ENCODE results near the gene AXIN1.
A peak's percentile ranks its signal among the peaks of the same experiment; 100 is the strongest.
"Not testable (repeated sequence)": the region's sequence is repeated elsewhere in the genome, so short reads cannot be mapped to it uniquely, and the experiment has no call there.

Gene AXIN1

DNA sequence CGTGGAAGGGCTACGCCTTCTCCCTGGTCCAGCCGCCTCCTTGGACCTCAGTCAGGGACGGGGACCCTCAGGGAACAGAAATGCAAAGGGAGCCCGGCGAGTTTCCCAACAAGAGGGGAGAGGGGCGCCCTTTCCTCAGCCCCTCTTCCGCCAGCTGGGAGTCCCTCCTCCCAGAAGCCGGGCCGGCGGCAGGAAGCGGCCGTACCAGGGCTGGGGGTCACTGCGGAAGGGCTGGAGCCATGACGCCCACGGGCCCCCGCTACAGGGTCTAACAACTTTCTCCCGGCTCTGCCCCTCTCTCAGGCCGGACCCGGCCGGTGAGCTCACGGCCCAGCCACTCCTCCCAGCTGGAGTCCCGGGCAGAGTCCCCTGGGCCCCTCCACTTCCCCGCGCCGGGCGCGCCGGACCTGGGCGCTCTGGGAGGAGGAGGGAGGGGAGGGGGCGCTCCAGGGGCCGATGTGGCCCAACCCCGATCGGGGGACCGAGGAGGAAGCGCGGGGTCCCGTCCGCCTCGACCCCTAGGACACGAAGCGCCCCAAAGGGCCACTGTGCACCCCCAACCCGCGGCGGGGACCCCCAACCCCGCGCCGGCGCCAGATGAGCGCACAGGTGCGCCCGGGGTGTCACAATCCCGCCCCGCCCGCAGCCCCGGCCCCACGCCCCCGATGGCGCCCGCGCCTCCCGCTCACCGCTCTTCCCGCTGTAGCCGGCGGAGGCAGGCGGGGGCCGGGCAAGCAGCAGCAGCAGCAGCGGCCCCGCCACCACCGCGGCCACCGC lies 28.7 kb upstream of the AXIN1 start:
- no peak for DNase-seq (ENCODE audit: low read depth)

DNA sequence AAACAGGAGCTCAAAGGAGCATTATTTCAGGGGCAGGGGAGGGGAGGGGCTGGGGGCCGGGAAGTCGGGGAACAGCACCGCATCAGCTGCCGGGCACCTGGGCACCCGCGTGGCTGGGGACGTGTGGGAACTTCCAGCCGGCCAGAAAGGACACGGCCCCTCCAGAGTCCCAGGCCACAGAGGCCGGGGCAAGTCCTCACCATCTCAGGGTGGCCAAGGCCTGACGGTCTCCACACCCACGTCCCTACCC lies 28.2 kb upstream of the AXIN1 start:
- no peak for DNase-seq (ENCODE audit: low read depth)

DNA sequence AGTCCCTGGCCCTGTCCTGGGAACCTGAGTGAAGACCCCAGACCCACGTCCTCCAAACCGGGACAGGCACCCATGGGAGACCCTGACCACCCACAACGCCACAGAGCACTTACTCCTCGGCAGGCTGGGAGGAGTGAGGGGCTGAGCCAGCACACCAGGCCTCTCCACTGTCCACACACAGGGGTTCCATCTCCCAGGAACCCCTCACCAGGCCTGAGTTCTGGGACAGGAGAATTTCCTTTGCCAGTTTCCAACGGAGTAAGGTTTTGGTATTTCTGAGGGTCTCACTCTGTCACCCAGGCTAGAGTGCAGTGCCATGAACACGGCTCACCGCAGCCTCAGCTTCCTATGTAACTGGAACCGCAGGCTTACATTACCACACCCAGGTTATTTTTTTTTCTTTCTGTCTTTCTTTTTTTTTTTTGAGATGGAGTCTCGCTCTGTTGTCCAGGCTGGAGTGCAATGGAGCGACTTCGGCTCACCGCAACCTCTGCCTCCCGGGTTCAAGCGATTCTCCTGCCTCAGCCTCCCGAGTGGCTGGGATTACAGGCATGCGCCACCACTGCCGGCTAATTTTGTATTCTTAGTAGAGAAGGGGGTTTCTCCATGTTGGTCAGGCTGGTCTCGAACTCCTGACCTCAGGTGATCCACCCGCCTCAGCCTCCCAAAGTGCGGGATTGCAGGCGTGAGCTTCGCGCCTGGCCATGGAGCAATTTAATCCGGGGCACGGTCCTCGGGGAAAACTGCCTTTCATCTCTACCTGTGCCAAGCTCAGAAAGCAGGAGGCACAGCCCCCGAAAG lies 27.6 kb upstream of the AXIN1 start:
- no peak for DNase-seq (ENCODE audit: low read depth)

DNA sequence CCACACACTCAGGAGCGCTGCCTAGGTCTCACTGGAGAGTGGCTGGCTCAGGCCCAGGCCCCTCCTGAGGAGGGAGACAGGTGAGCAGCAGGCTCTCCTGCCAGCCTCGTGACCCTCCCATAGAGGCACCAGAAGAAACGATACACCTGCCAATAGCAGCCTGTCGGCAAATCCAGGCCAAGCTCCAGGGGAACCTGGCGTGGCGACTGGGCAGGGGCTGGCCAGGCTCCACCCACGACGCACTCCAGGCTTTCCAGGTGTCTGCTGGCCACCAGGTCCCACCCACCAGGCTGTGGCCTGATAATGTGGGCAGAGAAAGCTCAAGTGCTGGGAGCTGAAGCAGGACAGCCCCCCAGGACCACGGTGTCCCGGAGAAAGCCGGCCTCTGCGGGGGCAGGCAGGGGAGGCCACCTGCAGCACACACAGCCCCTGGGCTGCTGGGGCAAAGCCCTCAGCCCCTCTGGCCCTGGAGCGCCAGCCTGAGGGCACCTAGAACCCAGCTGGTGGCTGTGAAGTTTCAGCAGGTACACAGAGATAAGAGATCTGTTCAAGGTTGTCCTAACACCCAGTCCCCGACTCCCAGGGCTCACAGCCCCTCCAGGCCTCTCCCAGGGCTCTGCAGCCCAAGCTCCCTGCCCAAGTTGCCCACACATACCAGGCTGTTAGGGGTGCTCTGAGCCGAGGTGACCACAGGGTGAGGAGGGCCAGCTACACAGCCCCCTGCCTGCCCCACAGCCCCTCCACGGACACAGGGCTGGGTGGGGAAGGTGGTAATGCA lies 26.8 kb upstream of the AXIN1 start:
- DNase-seq (ENCODE audit: low read depth) = no peak

DNA sequence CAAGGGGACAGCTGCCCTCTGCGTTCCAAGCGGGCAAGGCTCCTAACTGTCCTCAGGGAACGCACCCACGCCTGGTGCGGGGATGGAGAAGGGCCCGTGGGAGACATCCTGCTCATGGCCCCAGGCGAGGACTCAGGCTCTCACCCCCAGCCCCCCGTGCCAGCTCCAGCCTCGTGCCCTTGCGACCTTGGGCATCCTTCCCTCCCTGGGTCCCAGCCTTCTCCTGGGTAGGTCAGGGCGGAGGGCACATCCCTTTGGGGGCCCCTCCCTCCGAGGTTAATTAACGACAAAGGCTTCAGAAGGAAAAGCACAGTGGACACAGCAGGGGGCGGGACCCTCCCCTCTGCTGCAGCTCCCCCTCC lies 26.3 kb upstream of the AXIN1 start:
- DNase-seq (ENCODE audit: low read depth) = no peak

- not testable (repeated sequence) for DNase-seq (ENCODE audit: low read depth)
These were observed 25.7 kb upstream of the AXIN1 start for GRCh38 chr16:378113-378820.

GRCh38 chr16:377419-377951 lies 25.0 kb upstream of the AXIN1 start:
- DNase-seq (ENCODE audit: low read depth) = no peak

DNA sequence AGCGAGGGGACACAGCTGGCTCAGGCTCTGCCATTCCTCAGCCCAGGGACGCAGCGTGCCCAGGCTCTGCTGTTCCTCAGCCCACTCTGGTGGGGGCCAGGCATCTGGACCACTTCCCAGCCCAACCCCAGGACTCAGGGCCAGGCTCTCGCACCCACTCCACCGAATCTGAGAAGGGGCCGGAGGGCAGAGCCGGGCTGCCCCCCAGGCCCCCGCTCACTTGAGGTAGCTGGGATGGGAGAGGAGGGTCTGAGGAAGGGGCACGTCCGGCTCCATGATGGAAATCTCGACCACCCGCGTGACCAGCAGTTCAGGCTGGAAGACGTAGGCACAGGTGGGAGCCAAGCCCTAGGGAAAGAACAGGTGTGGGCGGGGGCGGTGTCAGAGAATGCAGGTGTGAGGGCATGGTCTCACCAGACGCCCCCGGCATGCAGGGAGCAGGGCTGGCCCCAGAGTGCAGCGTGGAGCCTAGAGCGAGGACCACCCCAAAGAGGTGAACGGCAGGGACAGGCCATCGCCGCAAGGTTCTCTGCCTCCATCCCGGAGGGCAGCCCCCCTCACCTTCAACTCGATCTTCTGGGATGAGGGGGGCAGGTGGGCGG lies 24.4 kb upstream of the AXIN1 start:
- DNase-seq (ENCODE audit: low read depth) = no peak

- DNase-seq (ENCODE audit: low read depth) = no peak
These were observed 23.6 kb upstream of the AXIN1 start for GRCh38 chr16:375927-376816.

- DNase-seq (ENCODE audit: low read depth) = no peak
These were observed 22.7 kb upstream of the AXIN1 start for GRCh38 chr16:375212-375611.

DNA sequence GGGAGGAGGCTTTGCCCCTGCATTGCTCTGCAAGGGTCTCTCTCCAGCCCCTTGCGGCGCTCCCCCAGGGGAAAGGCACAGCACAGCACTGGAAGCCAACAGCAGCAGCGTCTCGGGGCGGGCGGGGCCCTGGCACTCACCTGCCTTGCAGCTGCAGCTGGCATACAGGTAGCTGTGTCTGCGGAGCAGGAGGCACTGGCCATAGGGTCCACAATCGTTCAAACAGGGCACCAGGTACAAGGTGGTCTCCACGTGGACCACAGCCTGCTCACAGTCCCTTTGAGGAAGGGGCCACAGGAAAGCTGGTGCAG lies 22.0 kb upstream of the AXIN1 start:
- no peak for DNase-seq (ENCODE audit: low read depth)

GRCh38 chr16:373848-374615 lies 21.5 kb upstream of the AXIN1 start:
- no peak for DNase-seq (ENCODE audit: low read depth)

GRCh38 chr16:373020-373598 lies 20.6 kb upstream of the AXIN1 start:
- DNase-seq (ENCODE audit: low read depth) = no peak

DNA sequence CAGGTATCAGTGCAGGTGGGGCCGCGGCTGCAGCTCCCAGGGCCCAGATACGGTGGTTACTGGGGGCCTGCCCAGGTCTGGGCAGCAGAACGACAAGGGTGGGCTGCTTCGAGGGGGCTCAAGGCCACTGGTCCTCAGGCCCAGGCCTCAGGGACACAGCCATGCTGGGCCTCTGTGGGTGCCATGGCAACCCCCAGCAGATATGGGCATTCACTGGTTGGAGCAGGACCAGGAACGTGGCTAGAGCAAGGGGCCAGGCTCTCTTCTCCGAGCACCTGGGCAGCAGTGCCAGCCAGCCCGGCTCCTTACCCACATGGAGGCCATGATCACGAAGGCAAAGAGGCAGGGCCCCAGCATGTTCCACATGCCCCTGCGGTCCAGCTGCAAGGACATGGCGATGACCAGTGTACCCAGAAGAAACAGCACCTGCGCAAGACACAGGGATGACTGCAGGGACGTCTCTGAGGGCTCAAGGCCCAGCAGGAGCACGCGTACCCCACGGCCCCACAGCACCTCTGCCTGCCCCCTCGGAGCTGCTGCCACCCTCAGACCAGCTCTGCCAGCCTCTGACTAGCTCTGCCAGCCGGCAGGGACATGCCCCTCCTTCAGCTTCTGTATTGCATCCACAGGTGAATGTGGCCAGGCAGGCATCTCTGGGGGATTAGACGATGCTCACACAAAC lies 19.9 kb upstream of the AXIN1 start:
- no peak for DNase-seq (ENCODE audit: low read depth)

- no peak for DNase-seq (ENCODE audit: low read depth)
These were observed 19.2 kb upstream of the AXIN1 start for GRCh38 chr16:371515-372301.

DNA sequence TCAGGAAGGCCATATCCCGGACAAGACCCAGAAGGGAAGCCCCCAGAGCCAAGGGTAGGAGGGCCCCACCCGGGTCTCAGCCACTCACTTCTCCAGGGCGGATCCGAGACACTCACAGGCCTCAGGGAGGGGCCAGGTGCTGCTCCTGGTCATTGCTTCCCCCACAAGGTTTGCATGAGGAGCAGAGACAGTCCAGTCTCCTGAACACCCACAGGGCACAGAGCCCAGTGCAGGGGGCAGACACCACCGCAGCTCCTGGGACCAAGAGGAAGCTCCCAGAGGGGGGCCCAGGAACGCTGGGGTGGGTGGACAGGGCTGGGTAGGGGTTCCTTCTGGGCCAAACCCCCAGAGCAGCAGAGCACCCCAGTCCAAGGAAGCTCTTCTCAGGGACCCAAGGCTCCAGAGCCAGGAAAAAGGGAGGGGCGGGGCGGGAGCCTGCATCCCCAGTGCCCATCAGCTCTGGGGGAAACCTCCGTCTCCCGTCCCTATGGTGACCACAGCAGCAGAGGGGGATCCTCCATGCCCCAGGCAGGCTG lies 18.5 kb upstream of the AXIN1 start:
- no peak for DNase-seq (ENCODE audit: low read depth)

DNA sequence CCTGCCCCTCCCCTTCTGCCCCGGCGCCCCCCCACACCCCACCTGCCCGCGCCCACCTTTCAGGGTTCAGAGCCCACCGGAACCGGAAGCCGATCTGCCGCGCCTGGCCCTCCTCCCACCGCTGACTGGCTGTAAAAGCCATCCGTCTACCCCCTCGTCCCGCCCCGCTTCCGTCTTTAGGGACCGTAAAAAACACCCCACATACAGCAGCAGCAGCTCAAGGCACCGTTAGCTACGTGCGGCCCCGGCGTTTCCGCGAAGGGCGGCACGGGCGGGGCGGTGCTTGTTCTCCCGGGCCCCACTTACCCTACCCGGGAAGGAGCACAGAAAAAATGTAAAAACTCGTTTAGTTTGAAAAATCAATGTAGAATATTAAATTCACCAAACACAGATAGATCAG lies 17.9 kb upstream of the AXIN1 start, which contains the start of gene MRPL28:
Gene MRPL28 (minus strand): TSS at position 96 of the 400 bp plus-strand sequence. CDS start 320 bp downstream, outside the sequence.
- peak; percentile 83 for DNase-seq (ENCODE audit: low read depth)

DNA sequence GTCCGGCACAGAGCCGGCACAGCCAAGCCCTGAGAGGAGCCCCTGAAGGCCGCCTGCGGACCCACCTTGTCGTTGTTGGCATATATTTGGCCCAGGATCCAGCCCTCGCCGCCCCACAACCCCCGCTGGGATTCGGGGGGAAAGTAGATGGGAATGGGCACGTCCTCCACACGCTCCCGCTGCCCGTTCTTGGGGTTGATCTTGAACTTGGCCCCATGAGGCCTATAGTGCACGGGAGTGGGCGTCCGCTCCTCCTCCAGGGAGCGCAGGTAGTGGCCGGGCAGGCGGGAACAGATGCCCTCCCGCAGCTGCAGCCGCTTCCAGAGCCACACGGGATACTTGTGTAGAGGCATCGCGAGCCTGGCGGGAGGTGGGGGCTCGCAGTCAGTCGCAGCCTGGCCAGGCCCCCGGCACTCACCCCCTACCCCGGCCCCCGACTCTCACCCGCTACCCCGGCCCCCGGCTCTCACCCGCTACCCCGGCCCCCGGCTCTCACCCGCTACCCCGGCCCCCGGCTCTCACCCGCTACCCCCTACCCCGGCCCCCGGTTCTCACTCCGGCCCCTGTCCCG lies 17.4 kb upstream of the AXIN1 start:
- no peak for DNase-seq (ENCODE audit: low read depth)

Measured in CMK (cell line).